Naive thymus-derived CD4-positive, alpha-beta T cell (primary cell): ENCODE measurements around the gene HSPBP1. TPM values are rescaled to one million over a fixed set of nuclear protein-coding genes. Genes with fewer than 3 reads are reported as not detected.
A peak's percentile ranks its signal among the peaks of the same experiment; 100 is the strongest.

Experiments
- ATAC-seq: fragments of 150-1000 bp; cut with Tn5 transposase; 2 replicates; pipeline ENCODE4 v1.10.0; 2021; ENCODE audit warnings: mild to moderate bottlenecking, moderate library complexity
- CTCF ChIA-PET: fragments of 350-600 bp; sonication (Branson Sonifier 250); formaldehyde crosslinking; loops from one replicate; lab custom pipeline; 2021; ENCODE audit warnings: antibody characterized with exemption; lab: Charles Lee
- POLR2A ChIA-PET: fragments of 350-600 bp; sonication (Branson Sonifier 250); formaldehyde crosslinking; loops from one replicate; lab custom pipeline; 2021; ENCODE audit warnings: antibody characterized with exemption, inconsistent platforms; lab: Charles Lee
- DNase-seq, 9 donors: peaks; one replicate each; pipeline versions ENCODE4 v3.0.0 to v3.0.0-alpha.2; 2020 to 2022; ENCODE audit warnings: mixed read lengths in 1 of 9
- H3K27ac ChIP-seq: one replicate; pipeline ENCODE4 v1.7.0; 2013; ENCODE audit warnings: mild to moderate bottlenecking, low read depth, low read length, moderate library complexity
- H3K27me3 ChIP-seq, 2 donors: one replicate each; pipeline ENCODE4 v1.7.0; 2013; ENCODE audit warnings: low read length in 2 of 2, mild to moderate bottlenecking in 2 of 2, moderate library complexity in 2 of 2; ENCODE audit not compliant: control insufficient read depth in 2 of 2, insufficient read depth in 2 of 2
- H3K36me3 ChIP-seq, 3 experiments: 1 replicate in 2 of 3; 2 replicates in 1 of 3; pipeline ENCODE4 v1.7.0; 2013; ENCODE audit warnings: low read length in 3 of 3, mild to moderate bottlenecking in 3 of 3, moderate library complexity in 1 of 3; ENCODE audit not compliant: insufficient read depth in 3 of 3, control insufficient read depth in 2 of 3
- H3K4me1 ChIP-seq, 2 donors: one replicate each; pipeline ENCODE4 v1.7.0; 2013; ENCODE audit warnings: low read length in 2 of 2, mild to moderate bottlenecking in 2 of 2, moderate library complexity in 1 of 2; ENCODE audit not compliant: control insufficient read depth in 2 of 2, insufficient read depth in 2 of 2
- H3K4me3 ChIP-seq: 2 replicates; pipeline ENCODE4 v1.7.0; 2013; ENCODE audit warnings: mild to moderate bottlenecking, low read length
- H3K9me3 ChIP-seq, 3 experiments: 1 replicate in 2 of 3; 2 replicates in 1 of 3; pipeline ENCODE4 v1.7.0; 2013; ENCODE audit warnings: low read length in 3 of 3; ENCODE audit not compliant: control insufficient read depth in 2 of 3
- H3K27ac Mint-ChIP-seq, 9 donors: one replicate each; pipeline ENCODE4 v1.8.0; 2020 to 2022; ENCODE audit warnings: mixed read lengths in 9 of 9, mild to moderate bottlenecking in 8 of 9, moderate library complexity in 5 of 9, inconsistent platforms in 2 of 9
- H3K27me3 Mint-ChIP-seq, 5 donors: one replicate each; pipeline ENCODE4 v1.8.0; 2021 to 2022; ENCODE audit warnings: mixed read lengths in 5 of 5, mild to moderate bottlenecking in 1 of 5
- H3K36me3 Mint-ChIP-seq, 5 donors: one replicate each; pipeline ENCODE4 v1.8.0; 2020 to 2022; ENCODE audit warnings: mixed read lengths in 5 of 5, mild to moderate bottlenecking in 3 of 5, inconsistent platforms in 1 of 5
- H3K4me1 Mint-ChIP-seq, 7 donors: one replicate each; pipeline ENCODE4 v1.8.0; 2020 to 2022; ENCODE audit warnings: mixed read lengths in 7 of 7, mild to moderate bottlenecking in 3 of 7, inconsistent platforms in 1 of 7
- H3K4me3 Mint-ChIP-seq, 10 donors: one replicate each; pipeline ENCODE4 v1.8.0; 2020 to 2022; ENCODE audit warnings: mild to moderate bottlenecking in 10 of 10, mixed read lengths in 10 of 10, moderate library complexity in 6 of 10, inconsistent platforms in 2 of 10
- H3K9me3 Mint-ChIP-seq, 11 donors: one replicate each; pipeline ENCODE4 v1.8.0; 2020 to 2022; ENCODE audit warnings: mixed read lengths in 11 of 11, mild to moderate bottlenecking in 4 of 11, inconsistent platforms in 1 of 11, moderate library complexity in 1 of 11
- intact Hi-C, 2 donors: fragments of 100-400 bp; cut with micrococcal nuclease; formaldehyde crosslinking; loops; one replicate each; pipeline ENCODE4 v1.15.1; 2023
- polyA plus RNA-seq, 2 donors: library from polyadenylated mRNA; unstranded; fragments of 300-500 nt; fragmentation: Illumina TruSeq; gene quantifications; one replicate each; pipeline ENCODE4 v1.2.3, GENCODE V29; 2021
- total RNA-seq, 6 experiments: library from RNA in 5 of 6; stranded (reverse) in 5 of 6; gene quantifications; 1 replicate in 5 of 6; 2 replicates in 1 of 6; pipeline ENCODE4 v1.2.3 and lab custom pipeline; 2021 to 2026

HSPBP1 gene
- total and polyA plus RNA-seq, 7 experiments from 2014 or later, result 15.0 to 44.7 (median 19.2) TPM

DNA sequence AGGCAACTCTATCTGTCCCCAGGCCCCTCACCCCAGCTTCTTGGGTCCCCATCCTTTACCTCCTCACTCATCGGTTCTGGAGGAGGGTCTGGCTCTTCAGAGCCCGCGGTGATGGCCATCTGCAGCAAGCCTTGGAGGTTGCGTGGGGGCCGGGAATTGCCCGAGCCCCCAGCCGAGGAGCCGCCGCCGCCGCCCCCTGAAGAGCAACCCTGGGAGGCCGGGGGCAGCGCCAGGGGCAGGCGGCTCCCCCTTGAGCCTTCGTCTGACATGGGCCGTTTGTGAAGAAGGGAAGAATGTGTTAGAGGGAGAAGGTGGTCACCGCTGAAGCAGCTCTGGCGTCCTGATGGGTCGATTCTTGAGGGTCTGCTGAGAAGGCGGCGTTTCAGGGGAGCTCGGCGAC lies 570 bp downstream of the HSPBP1 start:
- H3K4me1 Mint-ChIP-seq, result peaks cover 12 to 52% (median 38%) of the 10 kb centered on the region in 7 donors
- H3K9me3 Mint-ChIP-seq, result peaks cover 0 to 1% (median 0%) of the 10 kb centered on the region in 11 donors
- Histone ChIP-seq H3K36me3 (peaks cover 0 to 31% (median 0%) of the 10 kb centered on the region in 3 experiments), H3K27me3 (no peaks in the 10 kb centered on the region), H3K27ac (peak overlapping the region; percentile 89), H3K9me3 (no peaks in the 10 kb centered on the region), H3K4me3 (peak overlapping the region; percentile 91), H3K4me1 (peaks cover 6 to 32% of the 10 kb centered on the region in 2 donors)
- H3K4me3 Mint-ChIP-seq, result peak overlapping the region; percentile 92 to 100 (median 98)
- ATAC-seq (no peak), DNase-seq (no peak)
- intact Hi-C loops, result no loop called here
- peaks cover 0 to 9% (median 0%) of the 10 kb centered on the region in 5 donors for H3K27me3 Mint-ChIP-seq
- ChIA-PET CTCF (interaction anchor here (1.5 kb wide), 1 partner anchor 12 kb away, joined by 4 read pairs; no protein-coding TSS in a partner anchor), POLR2A (interaction anchor here (0.8 to 8.2 kb wide), 11 partner anchors 12 to 130 kb away, joined by 3 to 156 read pairs (median 5); partner anchors contain the start of genes KMT5C, PPP6R1, RPL28 and TMEM238)
- H3K27ac Mint-ChIP-seq, result peak overlapping the region; percentile 91 to 100 (median 98)
- H3K36me3 Mint-ChIP-seq, result peaks cover 0 to 23% (median 8%) of the 10 kb centered on the region in 5 donors

- Mint-ChIP-seq H3K4me1 (peaks cover 12 to 49% (median 37%) of the 10 kb centered on the region in 7 donors), H3K27ac (peak overlapping the region in 6 of 9 donors; percentile 65 to 100 (median 84)), H3K36me3 (peaks cover 0 to 27% (median 10%) of the 10 kb centered on the region in 5 donors), H3K27me3 (peaks cover 0 to 8% (median 0%) of the 10 kb centered on the region in 5 donors), H3K4me3 (peak overlapping the region; percentile 55 to 100 (median 96)), H3K9me3 (peaks cover 0 to 1% (median 0%) of the 10 kb centered on the region in 11 donors)
- ChIA-PET CTCF (no interaction called here), POLR2A (interaction anchor here (0.7 to 8.2 kb wide), 6 partner anchors 11 to 160 kb away, joined by 3 to 156 read pairs (median 4); partner anchors contain the start of genes KMT5C, PPP6R1 and TMEM86B)
- intact Hi-C loops, result no loop called here
- H3K4me1 ChIP-seq, result peaks cover 6 to 32% of the 10 kb centered on the region in 2 donors
- no peak for ATAC-seq
- no peak for DNase-seq
- peak overlapping the region; percentile 89 for H3K27ac ChIP-seq
- no peaks in the 10 kb centered on the region for H3K9me3 ChIP-seq
- H3K36me3 ChIP-seq, result peaks cover 0 to 39% (median 0%) of the 10 kb centered on the region in 3 experiments
- no peaks in the 10 kb centered on the region for H3K27me3 ChIP-seq
- no peak overlapping the region for H3K4me3 ChIP-seq
Observed at GRCh38 chr19:55278391-55279135, 1.3 kb downstream of the HSPBP1 start.

DNA sequence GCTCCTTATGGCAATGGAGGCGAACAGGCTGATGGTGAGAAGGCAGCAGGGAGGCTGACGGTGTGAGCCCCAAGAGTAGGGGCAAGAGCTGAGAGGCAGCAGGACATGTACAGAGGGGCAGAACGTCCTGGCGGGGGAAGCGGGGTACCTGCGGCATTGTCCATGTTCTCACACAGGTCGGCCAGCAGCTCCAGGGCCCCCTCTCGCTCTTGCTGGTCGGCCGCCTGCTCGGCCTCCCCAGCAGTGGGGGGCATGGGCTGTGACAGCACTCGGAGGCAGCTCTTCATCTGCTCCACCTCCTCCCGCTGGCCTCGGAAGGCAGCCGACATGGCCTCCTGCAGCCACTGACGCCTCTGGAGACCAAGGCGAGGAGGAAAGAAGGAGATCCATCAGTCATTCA lies 2.4 kb downstream of the HSPBP1 start:
- ChIA-PET CTCF (no interaction called here), POLR2A (interaction anchor here (0.5 to 8.2 kb wide), 3 partner anchors 20 to 176 kb away, joined by 3 to 156 read pairs (median 5); partner anchors contain the start of gene PPP6R1)
- DNase-seq (no peak), ATAC-seq (no peak)
- intact Hi-C loops, result no loop called here
- peak overlapping the region in 4 of 10 donors; percentile 21 to 58 (median 50) for H3K4me3 Mint-ChIP-seq
- H3K27me3 Mint-ChIP-seq, result no peaks in the 10 kb centered on the region
- H3K27ac Mint-ChIP-seq, result peak overlapping the region in 5 of 9 donors; percentile 40 to 80 (median 61)
- H3K4me1 ChIP-seq, result peaks cover 6 to 32% of the 10 kb centered on the region in 2 donors
- no peaks in the 10 kb centered on the region for H3K27me3 ChIP-seq
- peaks cover 0 to 1% (median 0%) of the 10 kb centered on the region in 11 donors for H3K9me3 Mint-ChIP-seq
- H3K4me1 Mint-ChIP-seq, result peaks cover 12 to 38% (median 32%) of the 10 kb centered on the region in 7 donors
- H3K36me3 Mint-ChIP-seq, result peaks cover 0 to 35% (median 10%) of the 10 kb centered on the region in 5 donors
- H3K9me3 ChIP-seq, result no peaks in the 10 kb centered on the region
- H3K27ac ChIP-seq, result no peak overlapping the region
- no peak overlapping the region for H3K4me3 ChIP-seq
- H3K36me3 ChIP-seq, result peaks cover 0 to 47% (median 0%) of the 10 kb centered on the region in 3 experiments

- Histone ChIP-seq H3K9me3 (no peaks in the 10 kb centered on the region), H3K36me3 (peaks cover 0 to 52% (median 0%) of the 10 kb centered on the region in 3 experiments), H3K27ac (no peak overlapping the region), H3K4me1 (peaks cover 6 to 32% of the 10 kb centered on the region in 2 donors), H3K4me3 (no peak overlapping the region), H3K27me3 (no peaks in the 10 kb centered on the region)
- peak overlapping the region in 6 of 9 donors; percentile 40 to 80 (median 52) for H3K27ac Mint-ChIP-seq
- ATAC-seq (no peak), DNase-seq (no peak)
- peaks cover 5 to 41% (median 13%) of the 10 kb centered on the region in 5 donors for H3K36me3 Mint-ChIP-seq
- intact Hi-C loops, result no loop called here
- peaks cover 0 to 1% (median 0%) of the 10 kb centered on the region in 11 donors for H3K9me3 Mint-ChIP-seq
- H3K4me3 Mint-ChIP-seq, result peak overlapping the region in 4 of 10 donors; percentile 16 to 58 (median 37)
- CTCF ChIA-PET, result no interaction called here
- POLR2A ChIA-PET, result interaction anchor here (0.5 to 8.2 kb wide), 2 partner anchors 19 to 177 kb away, joined by 3 to 156 read pairs; partner anchors contain the start of gene PPP6R1
- H3K27me3 Mint-ChIP-seq, result no peaks in the 10 kb centered on the region
- peaks cover 12 to 37% (median 32%) of the 10 kb centered on the region in 7 donors for H3K4me1 Mint-ChIP-seq
Observed at GRCh38 chr19:55276720-55277430, 3.0 kb downstream of the HSPBP1 start.

- peaks cover 12 to 33% (median 28%) of the 10 kb centered on the region in 7 donors for H3K4me1 Mint-ChIP-seq
- CTCF ChIA-PET, result interaction anchor here (0.7 kb wide), 1 partner anchor 42 kb away, joined by 3 read pairs; no protein-coding TSS in a partner anchor
Observed at GRCh38 chr19:55275851-55276719, 3.8 kb downstream of the HSPBP1 start.

More at GRCh38 chr19:55275851-55276719, 3.8 kb downstream of the HSPBP1 start:
- peaks cover 5 to 41% (median 13%) of the 10 kb centered on the region in 5 donors for H3K36me3 Mint-ChIP-seq
- peak overlapping the region in 2 of 9 donors; percentile 42 to 65 for H3K27ac Mint-ChIP-seq
- peaks cover 0 to 58% (median 0%) of the 10 kb centered on the region in 3 experiments for H3K36me3 ChIP-seq
- ATAC-seq (no peak), DNase-seq (no peak)
- intact Hi-C loops, result no loop called here
- H3K4me3 Mint-ChIP-seq, result peak overlapping the region in 2 of 10 donors; percentile 25 to 50
- H3K9me3 Mint-ChIP-seq, result peaks cover 0 to 1% (median 0%) of the 10 kb centered on the region in 11 donors
- H3K27me3 Mint-ChIP-seq, result no peaks in the 10 kb centered on the region
- H3K27me3 ChIP-seq, result no peaks in the 10 kb centered on the region
- H3K4me3 ChIP-seq, result no peak overlapping the region
- H3K9me3 ChIP-seq, result no peaks in the 10 kb centered on the region
- H3K4me1 ChIP-seq, result peaks cover 6 to 32% of the 10 kb centered on the region in 2 donors
- no peak overlapping the region for H3K27ac ChIP-seq
- POLR2A ChIA-PET, result interaction anchor here (0.6 to 8.2 kb wide), 2 partner anchors 19 to 230 kb away, joined by 3 to 156 read pairs; partner anchors contain the start of gene PPP6R1
